Neuron (in vitro differentiated cells): ENCODE data around the gene MIDN.

Experiments used
- H2AFZ ChIP-seq: one replicate; pipeline ENCODE4 v1.6.1; 2013; ENCODE audit warnings: low read depth, mild to moderate bottlenecking, inconsistent platforms, low read length, moderate library complexity
- H3K27me3 ChIP-seq: one replicate; pipeline ENCODE4 v1.6.1; 2013; ENCODE audit warnings: low read length; ENCODE audit not compliant: insufficient read depth
- H3K36me3 ChIP-seq: one replicate; pipeline ENCODE4 v1.6.1; 2013; ENCODE audit warnings: low read length; ENCODE audit not compliant: insufficient read depth
- H3K4me1 ChIP-seq: one replicate; pipeline ENCODE4 v1.6.1; 2013; ENCODE audit warnings: low read length; ENCODE audit not compliant: insufficient read depth
- H3K4me3 ChIP-seq: 2 replicates; pipeline ENCODE4 v1.5.1; 2013; ENCODE audit warnings: mild to moderate bottlenecking, low read length, moderate library complexity
- H3K9me3 ChIP-seq: one replicate; pipeline ENCODE4 v1.6.1; 2013; ENCODE audit warnings: low read length

Gene MIDN

GRCh38 chr19:1258163-1258492, 9.7 kb downstream of the MIDN start:
- Histone ChIP-seq H2AFZ (no peak overlapping the region), H3K4me3 (no peak overlapping the region), H3K4me1 (peaks cover 70% of the 10 kb centered on the region), H3K36me3 (peaks cover 49% of the 10 kb centered on the region), H3K9me3 (no peaks in the 10 kb centered on the region), H3K27me3 (no peaks in the 10 kb centered on the region)

- Histone ChIP-seq H2AFZ (no peak overlapping the region), H3K36me3 (peaks cover 44% of the 10 kb centered on the region), H3K4me3 (no peak overlapping the region), H3K4me1 (peaks cover 67% of the 10 kb centered on the region), H3K27me3 (no peaks in the 10 kb centered on the region), H3K9me3 (no peaks in the 10 kb centered on the region)
Measured at GRCh38 chr19:1258707-1259205, 10.4 kb downstream of the MIDN start.

GRCh38 chr19:1259206-1259875, 11.0 kb downstream of the MIDN start:
- Histone ChIP-seq H2AFZ (no peak overlapping the region), H3K4me3 (no peak overlapping the region), H3K9me3 (no peaks in the 10 kb centered on the region), H3K27me3 (no peaks in the 10 kb centered on the region), H3K36me3 (peaks cover 39% of the 10 kb centered on the region), H3K4me1 (peaks cover 69% of the 10 kb centered on the region)

- no peak overlapping the region for H3K4me3 ChIP-seq
- H3K9me3 ChIP-seq, result no peaks in the 10 kb centered on the region
- H3K27me3 ChIP-seq, result no peaks in the 10 kb centered on the region
- H2AFZ ChIP-seq, result no peak overlapping the region
- peaks cover 76% of the 10 kb centered on the region for H3K4me1 ChIP-seq
- H3K36me3 ChIP-seq, result peaks cover 31% of the 10 kb centered on the region
Measured at GRCh38 chr19:1259876-1260748, 11.7 kb downstream of the MIDN start.

GRCh38 chr19:1260749-1261537, 12.6 kb downstream of the MIDN start:
- Histone ChIP-seq H3K4me3 (peak overlapping the region; percentile 69), H3K36me3 (peaks cover 23% of the 10 kb centered on the region), H2AFZ (no peak overlapping the region), H3K4me1 (peaks cover 77% of the 10 kb centered on the region), H3K9me3 (no peaks in the 10 kb centered on the region), H3K27me3 (no peaks in the 10 kb centered on the region)

- peaks cover 79% of the 10 kb centered on the region for H3K4me1 ChIP-seq
- H3K9me3 ChIP-seq, result no peaks in the 10 kb centered on the region
- H3K4me3 ChIP-seq, result peak overlapping the region; percentile 69
- H3K36me3 ChIP-seq, result peaks cover 20% of the 10 kb centered on the region
- no peak overlapping the region for H2AFZ ChIP-seq
- H3K27me3 ChIP-seq, result no peaks in the 10 kb centered on the region
Measured at GRCh38 chr19:1261538-1261797, 13.1 kb downstream of the MIDN start.

GRCh38 chr19:1261798-1262622, 13.6 kb downstream of the MIDN start:
- peak overlapping the region; percentile 69 for H3K4me3 ChIP-seq

GRCh38 chr19:1262623-1263123, 14.3 kb downstream of the MIDN start:
- Histone ChIP-seq H3K36me3 (peaks cover 8% of the 10 kb centered on the region), H3K9me3 (no peaks in the 10 kb centered on the region), H3K4me1 (peaks cover 76% of the 10 kb centered on the region), H3K27me3 (no peaks in the 10 kb centered on the region), H2AFZ (no peak overlapping the region), H3K4me3 (no peak overlapping the region)

More at GRCh38 chr19:1261798-1262622, 13.6 kb downstream of the MIDN start:
- H3K4me1 ChIP-seq, result peaks cover 74% of the 10 kb centered on the region
- H3K9me3 ChIP-seq, result no peaks in the 10 kb centered on the region
- H3K27me3 ChIP-seq, result no peaks in the 10 kb centered on the region
- no peak overlapping the region for H2AFZ ChIP-seq
- H3K36me3 ChIP-seq, result peaks cover 14% of the 10 kb centered on the region

- peaks cover 3% of the 10 kb centered on the region for H3K36me3 ChIP-seq
- H3K4me1 ChIP-seq, result peaks cover 76% of the 10 kb centered on the region
- no peaks in the 10 kb centered on the region for H3K27me3 ChIP-seq
- no peak overlapping the region for H2AFZ ChIP-seq
- no peaks in the 10 kb centered on the region for H3K9me3 ChIP-seq
- no peak overlapping the region for H3K4me3 ChIP-seq
Measured at GRCh38 chr19:1263188-1263587, 14.8 kb downstream of the MIDN start.

GRCh38 chr19:1264801-1265614, 16.6 kb downstream of the MIDN start:
- H3K4me3 ChIP-seq, result no peak overlapping the region
- no peaks in the 10 kb centered on the region for H3K27me3 ChIP-seq
- H2AFZ ChIP-seq, result no peak overlapping the region
- H3K9me3 ChIP-seq, result no peaks in the 10 kb centered on the region
- H3K4me1 ChIP-seq, result peaks cover 74% of the 10 kb centered on the region
- no peaks in the 10 kb centered on the region for H3K36me3 ChIP-seq

- no peak overlapping the region for H2AFZ ChIP-seq
- H3K36me3 ChIP-seq, result peaks cover 6% of the 10 kb centered on the region
- peaks cover 75% of the 10 kb centered on the region for H3K4me1 ChIP-seq
- no peaks in the 10 kb centered on the region for H3K9me3 ChIP-seq
- peak overlapping the region; percentile 2 for H3K4me3 ChIP-seq
- H3K27me3 ChIP-seq, result no peaks in the 10 kb centered on the region
Measured at GRCh38 chr19:1265615-1266128, 17.3 kb downstream of the MIDN start.
